Measurements from ENCODE around the gene EWSR1. TPM values are rescaled to one million over a fixed set of nuclear protein-coding genes. Genes with fewer than 3 reads are reported as not detected.
"Not testable (repeated sequence)": the region's sequence is repeated elsewhere in the genome, so short reads cannot be mapped to it uniquely, and the experiment has no call there.

Gene EWSR1
- 120 TPM for total RNA-seq

GRCh38 chr22:29267858-29268510 lies at the start of gene EWSR1, which contains the start of gene RHBDD3:
Gene EWSR1 (plus strand): TSS chr22:29268268. CDS start chr22:29268337, 69 bp downstream.
Gene RHBDD3 (minus strand): TSS chr22:29267981. CDS start chr22:29265626, 2,355 bp downstream.
- peak; percentile 98 for DNase-seq

GRCh38 chr22:29218758-29219408 lies 49.2 kb upstream of the EWSR1 start:
- DNase-seq = no peak

GRCh38 chr22:29219409-29219782 lies 48.7 kb upstream of the EWSR1 start:
- DNase-seq = not testable (repeated sequence)

- no peak for DNase-seq
Observed at GRCh38 chr22:29219881-29220670, 48.0 kb upstream of the EWSR1 start.

- peak; percentile 77 for DNase-seq
Observed at GRCh38 chr22:29224121-29224858, 43.8 kb upstream of the EWSR1 start.

GRCh38 chr22:29224859-29225410 lies 43.1 kb upstream of the EWSR1 start:
- DNase-seq = no peak

- peak; percentile 90 for DNase-seq
Observed at GRCh38 chr22:29225422-29226090, 42.5 kb upstream of the EWSR1 start.

GRCh38 chr22:29226351-29226981 lies 41.6 kb upstream of the EWSR1 start:
- no peak for DNase-seq

GRCh38 chr22:29230972-29231875 lies 36.8 kb upstream of the EWSR1 start:
- no peak for DNase-seq

- DNase-seq = no peak
Observed at GRCh38 chr22:29231971-29232959, 35.8 kb upstream of the EWSR1 start.

- DNase-seq = no peak
Observed at GRCh38 chr22:29233277-29233877, 34.7 kb upstream of the EWSR1 start.

GRCh38 chr22:29240481-29240880 lies 27.6 kb upstream of the EWSR1 start:
- DNase-seq = not testable (repeated sequence)

- DNase-seq = no peak
Observed at GRCh38 chr22:29243874-29244446, 24.1 kb upstream of the EWSR1 start.

- DNase-seq = no peak
Observed at GRCh38 chr22:29244785-29245625, 23.1 kb upstream of the EWSR1 start.

- DNase-seq = peak; percentile 84
Observed at GRCh38 chr22:29245626-29246385, 22.3 kb upstream of the EWSR1 start.

GRCh38 chr22:29247891-29248290 lies 20.2 kb upstream of the EWSR1 start:
- not testable (repeated sequence) for DNase-seq
